ENCODE data around the gene DUSP22. TPM values are rescaled to one million over a fixed set of nuclear protein-coding genes. Genes with fewer than 3 reads are reported as not detected.
"Not testable (repeated sequence)": the region's sequence is repeated elsewhere in the genome, so short reads cannot be mapped to it uniquely, and the experiment has no call there.

Gene DUSP22
- polyA plus RNA-seq, 1 donor = 25.1 TPM

GRCh38 chr6:365835-366234 is 73.5 kb downstream of the DUSP22 start:
- no peaks in the 10 kb centered on the region for H3K36me3 ChIP-seq (ENCODE audit: control insufficient read depth, insufficient read depth, low read length)
- peaks cover 3% of the 10 kb centered on the region for H3K9me3 ChIP-seq (ENCODE audit: control insufficient read depth, low read depth, low read length)
- no peak overlapping the region for H3K27ac ChIP-seq (ENCODE audit: low read length)
- no peaks in the 10 kb centered on the region for H3K4me1 ChIP-seq (ENCODE audit: control insufficient read depth, insufficient read depth, low read length)
- peaks cover 6% of the 10 kb centered on the region for H3K27me3 ChIP-seq (ENCODE audit: control insufficient read depth, insufficient read depth, low read length)
- 100% methylated on average over 1 of the region's 6 CpGs for WGBS (ENCODE audit: insufficient coverage, low lambda C conversion rate)
- H3K4me3 ChIP-seq (ENCODE audit: low read length) = no peak overlapping the region
- DNase-seq = no peak

DNA sequence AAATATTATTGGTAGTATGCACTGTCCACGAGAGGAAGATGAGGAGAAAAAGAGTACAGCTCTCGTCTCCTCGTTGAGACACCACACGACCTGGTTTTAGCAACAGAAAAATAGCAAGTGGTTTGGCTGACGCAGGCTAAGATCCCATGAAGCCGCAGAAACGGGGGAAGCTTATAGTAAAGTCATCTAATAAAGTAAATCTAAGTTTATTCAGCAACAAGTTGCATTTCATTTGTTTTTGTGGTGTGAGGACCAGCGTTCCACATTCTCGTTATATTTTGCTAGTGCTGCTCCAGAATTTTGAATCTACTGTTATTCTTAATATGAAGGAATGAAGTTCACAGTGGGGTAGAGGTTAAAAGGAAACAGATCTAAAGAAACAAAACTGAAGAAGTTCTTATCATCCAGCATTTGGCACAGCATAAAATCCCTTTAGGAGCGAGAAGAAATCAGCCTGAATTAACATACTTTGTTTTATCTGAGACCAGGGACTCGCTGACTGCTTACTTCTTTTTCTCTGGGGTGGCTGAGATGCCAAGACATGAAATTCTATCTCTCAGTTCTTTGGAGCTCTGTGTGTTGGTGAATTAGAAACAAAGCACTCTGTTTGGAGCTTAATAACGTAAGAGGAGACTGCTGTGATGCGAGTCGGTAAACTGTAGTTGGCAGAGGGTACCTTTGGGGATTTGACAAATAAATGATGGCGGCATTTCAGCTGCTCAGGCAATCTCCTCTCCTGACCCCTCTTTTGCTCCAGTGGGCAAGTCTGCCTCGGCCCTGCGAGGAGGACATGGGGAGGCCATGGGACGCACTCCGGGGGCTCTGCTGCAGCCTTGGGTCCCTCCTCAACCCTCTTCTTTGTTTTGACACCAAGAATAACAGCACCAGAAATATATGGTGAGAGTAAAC is 74.4 kb downstream of the DUSP22 start:
- no peak overlapping the region for H3K4me3 ChIP-seq (ENCODE audit: low read length)
- no peaks in the 10 kb centered on the region for H3K4me1 ChIP-seq (ENCODE audit: control insufficient read depth, insufficient read depth, low read length)
- H3K27ac ChIP-seq (ENCODE audit: low read length) = no peak overlapping the region
- DNase-seq = no peak
- 91% methylated on average over 7 of the region's 19 CpGs for WGBS (ENCODE audit: insufficient coverage, low lambda C conversion rate)
- H3K36me3 ChIP-seq (ENCODE audit: control insufficient read depth, insufficient read depth, low read length) = no peaks in the 10 kb centered on the region
- peaks cover 6% of the 10 kb centered on the region for H3K27me3 ChIP-seq (ENCODE audit: control insufficient read depth, insufficient read depth, low read length)
- H3K9me3 ChIP-seq (ENCODE audit: control insufficient read depth, low read depth, low read length) = peaks cover 3% of the 10 kb centered on the region

GRCh38 chr6:367298-367794 is 75.1 kb downstream of the DUSP22 start:
- DNase-seq = no peak
- H3K4me3 ChIP-seq (ENCODE audit: low read length) = no peak overlapping the region
- no peaks in the 10 kb centered on the region for H3K4me1 ChIP-seq (ENCODE audit: control insufficient read depth, insufficient read depth, low read length)
- peaks cover 7% of the 10 kb centered on the region for H3K27me3 ChIP-seq (ENCODE audit: control insufficient read depth, insufficient read depth, low read length)
- H3K9me3 ChIP-seq (ENCODE audit: control insufficient read depth, low read depth, low read length) = peaks cover 3% of the 10 kb centered on the region
- no peaks in the 10 kb centered on the region for H3K36me3 ChIP-seq (ENCODE audit: control insufficient read depth, insufficient read depth, low read length)
- 100% methylated on average over 2 of the region's 8 CpGs for WGBS (ENCODE audit: insufficient coverage, low lambda C conversion rate)
- H3K27ac ChIP-seq (ENCODE audit: low read length) = no peak overlapping the region

- Histone ChIP-seq H3K27me3 (ENCODE audit: control insufficient read depth, insufficient read depth, low read length) (peaks cover 13% of the 10 kb centered on the region), H3K36me3 (ENCODE audit: control insufficient read depth, insufficient read depth, low read length) (no peaks in the 10 kb centered on the region), H3K4me3 (ENCODE audit: low read length) (no peak overlapping the region), H3K4me1 (ENCODE audit: control insufficient read depth, insufficient read depth, low read length) (no peaks in the 10 kb centered on the region), H3K27ac (ENCODE audit: low read length) (no peak overlapping the region), H3K9me3 (ENCODE audit: control insufficient read depth, low read depth, low read length) (peaks cover 6% of the 10 kb centered on the region)
- no peak for DNase-seq
- WGBS (ENCODE audit: insufficient coverage, low lambda C conversion rate) = 78% methylated on average over 7 of the region's 17 CpGs
Measured at GRCh38 chr6:367891-368630, 75.8 kb downstream of the DUSP22 start.

GRCh38 chr6:369559-370431 is 77.5 kb downstream of the DUSP22 start:
- DNase-seq = no peak
- H3K9me3 ChIP-seq (ENCODE audit: control insufficient read depth, low read depth, low read length) = peaks cover 3% of the 10 kb centered on the region
- H3K27me3 ChIP-seq (ENCODE audit: control insufficient read depth, insufficient read depth, low read length) = peaks cover 22% of the 10 kb centered on the region
- no peak overlapping the region for H3K4me3 ChIP-seq (ENCODE audit: low read length)
- no peak overlapping the region for H3K27ac ChIP-seq (ENCODE audit: low read length)
- no peaks in the 10 kb centered on the region for H3K36me3 ChIP-seq (ENCODE audit: control insufficient read depth, insufficient read depth, low read length)
- WGBS (ENCODE audit: insufficient coverage, low lambda C conversion rate) = no CpG with 5 or more reads among the region's 13 CpGs
- H3K4me1 ChIP-seq (ENCODE audit: control insufficient read depth, insufficient read depth, low read length) = no peaks in the 10 kb centered on the region

- Histone ChIP-seq H3K4me1 (ENCODE audit: control insufficient read depth, insufficient read depth, low read length) (no peaks in the 10 kb centered on the region), H3K27me3 (ENCODE audit: control insufficient read depth, insufficient read depth, low read length) (peaks cover 25% of the 10 kb centered on the region), H3K4me3 (ENCODE audit: low read length) (no peak overlapping the region), H3K27ac (ENCODE audit: low read length) (no peak overlapping the region), H3K9me3 (ENCODE audit: control insufficient read depth, low read depth, low read length) (peaks cover 3% of the 10 kb centered on the region), H3K36me3 (ENCODE audit: control insufficient read depth, insufficient read depth, low read length) (no peaks in the 10 kb centered on the region)
- DNase-seq = no peak
- 50% methylated on average over 1 of the region's 6 CpGs for WGBS (ENCODE audit: insufficient coverage, low lambda C conversion rate)
Measured at GRCh38 chr6:370555-370954, 78.3 kb downstream of the DUSP22 start.

- not testable (repeated sequence) for H3K27ac ChIP-seq (ENCODE audit: low read length); H3K36me3 ChIP-seq (ENCODE audit: control insufficient read depth, insufficient read depth, low read length); H3K4me3 ChIP-seq (ENCODE audit: low read length); H3K9me3 ChIP-seq (ENCODE audit: control insufficient read depth, low read depth, low read length); DNase-seq; H3K4me1 ChIP-seq (ENCODE audit: control insufficient read depth, insufficient read depth, low read length)
- no CpG with 5 or more reads among the region's 2 CpGs for WGBS (ENCODE audit: insufficient coverage, low lambda C conversion rate)
- H3K27me3 ChIP-seq (ENCODE audit: control insufficient read depth, insufficient read depth, low read length) = peaks cover 22% of the 10 kb centered on the region
Measured at GRCh38 chr6:371851-372250, 79.6 kb downstream of the DUSP22 start.

DNA sequence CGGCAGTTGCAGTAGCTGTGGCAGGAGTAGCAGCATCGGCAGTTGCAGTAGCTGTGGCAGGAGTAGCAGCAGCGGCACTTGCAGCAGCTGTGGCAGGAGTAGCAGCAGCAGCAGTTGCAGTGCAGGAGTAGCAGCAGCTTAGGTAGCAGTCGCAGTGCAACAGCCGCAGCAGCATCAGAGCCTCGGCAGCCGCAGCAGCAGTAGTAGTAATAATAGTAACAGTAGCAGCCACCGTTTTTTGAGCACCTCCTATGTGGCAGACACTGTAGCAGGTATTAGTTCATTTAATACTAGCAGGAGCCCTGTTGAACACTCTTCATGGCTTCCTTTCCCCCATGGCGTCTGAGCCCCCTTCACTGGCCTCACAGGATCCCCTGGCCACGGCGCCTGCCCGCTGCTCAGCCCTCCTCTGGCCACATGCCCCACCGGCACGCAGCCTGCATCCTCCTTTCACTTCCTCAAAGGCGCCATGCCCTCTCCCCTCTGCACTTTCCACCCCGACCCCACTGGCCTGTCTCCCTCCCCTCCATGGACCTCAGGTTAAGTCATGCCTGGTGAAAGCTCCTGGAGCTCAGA is 80.1 kb downstream of the DUSP22 start:
- WGBS (ENCODE audit: insufficient coverage, low lambda C conversion rate) = 70% methylated on average over 2 of the region's 16 CpGs
- Histone ChIP-seq H3K27ac (ENCODE audit: low read length) (no peak overlapping the region), H3K36me3 (ENCODE audit: control insufficient read depth, insufficient read depth, low read length) (no peaks in the 10 kb centered on the region), H3K27me3 (ENCODE audit: control insufficient read depth, insufficient read depth, low read length) (peaks cover 22% of the 10 kb centered on the region), H3K9me3 (ENCODE audit: control insufficient read depth, low read depth, low read length) (peaks cover 3% of the 10 kb centered on the region), H3K4me1 (ENCODE audit: control insufficient read depth, insufficient read depth, low read length) (no peaks in the 10 kb centered on the region), H3K4me3 (ENCODE audit: low read length) (no peak overlapping the region)
- DNase-seq = no peak

- H3K27me3 ChIP-seq (ENCODE audit: control insufficient read depth, insufficient read depth, low read length) = peaks cover 22% of the 10 kb centered on the region
Measured at GRCh38 chr6:373031-373430, 80.7 kb downstream of the DUSP22 start.

More at GRCh38 chr6:373031-373430, 80.7 kb downstream of the DUSP22 start:
- Histone ChIP-seq H3K4me3 (ENCODE audit: low read length) (no peak overlapping the region), H3K4me1 (ENCODE audit: control insufficient read depth, insufficient read depth, low read length) (no peaks in the 10 kb centered on the region), H3K27ac (ENCODE audit: low read length) (no peak overlapping the region), H3K36me3 (ENCODE audit: control insufficient read depth, insufficient read depth, low read length) (no peaks in the 10 kb centered on the region), H3K9me3 (ENCODE audit: control insufficient read depth, low read depth, low read length) (peaks cover 3% of the 10 kb centered on the region)
- WGBS (ENCODE audit: insufficient coverage, low lambda C conversion rate) = no CpG with 5 or more reads among the region's 8 CpGs
- DNase-seq = no peak
